Right lobe of liver (tissue), 6 donors: ENCODE results near the gene MYLK2. TPM values are rescaled to one million over a fixed set of nuclear protein-coding genes. Genes with fewer than 3 reads are reported as not detected.
A peak's percentile ranks its signal among the peaks of the same experiment; 100 is the strongest.

Experiments
- ATAC-seq, 4 donors: fragments of 200-7000 bp; cut with Tn5 transposase; one replicate each; pipeline ENCODE4 v1.9.1; 2020; ENCODE audit warnings: mild to moderate bottlenecking in 4 of 4, moderate library complexity in 4 of 4
- DNase-seq, 3 donors: peaks; one replicate each; pipeline ENCODE4 v3.0.0-alpha.2; 2020
- H3K27ac ChIP-seq, 3 donors: fragments of 200-600 bp; one replicate each; pipeline ENCODE4 v1.8.0; 2022
- H3K27me3 ChIP-seq, 2 donors: fragments of 200-600 bp; one replicate each; pipeline ENCODE4 v1.8.0; 2022
- H3K36me3 ChIP-seq, 4 donors: fragments of 200-600 bp; sonication (generic) in 1 of 4; one replicate each; pipeline versions ENCODE4 v1.5.1 to v1.8.0; 2017 to 2022; ENCODE audit warnings: control low read depth in 1 of 4
- H3K4me1 ChIP-seq, 4 donors: fragments of 200-600 bp; sonication (generic) in 1 of 4; one replicate each; pipeline versions ENCODE4 v1.5.1 to v1.8.0; 2017 to 2022; ENCODE audit warnings: control low read depth in 1 of 4
- H3K4me3 ChIP-seq, 3 donors: fragments of 200-600 bp; one replicate each; pipeline ENCODE4 v1.8.0; 2022
- H3K9me3 ChIP-seq, 4 donors: fragments of 200-600 bp; sonication (generic) in 1 of 4; one replicate each; pipeline versions ENCODE4 v1.5.1 to v1.8.0; 2017 to 2022; ENCODE audit warnings: control low read depth in 1 of 4
- CTCF ChIP-seq, 4 donors: fragments of 200-600 bp in 3 of 4; fragments of 450-650 bp in 1 of 4; IDR thresholded peaks; one replicate each; pipeline versions ENCODE4 v1.5.1 to v1.8.0; 2016 to 2022; ENCODE audit warnings: antibody characterized with exemption in 4 of 4, mild to moderate bottlenecking in 2 of 4
- POLR2A ChIP-seq: fragments of 450-650 bp; IDR thresholded peaks from one replicate; pipeline ENCODE4 v1.6.1; 2017; ENCODE audit warnings: antibody characterized with exemption, mild to moderate bottlenecking
- WGBS: methylation state at CpG from one replicate; pipeline ENCODE4 v1.1.6; 2018; ENCODE audit warnings: low coverage, low lambda C conversion rate; ENCODE audit not compliant: insufficient coverage; ENCODE audit errors: missing lambda C conversion rate; 5-methylcytosine and 5-hydroxymethylcytosine counted together
- intact Hi-C, 2 donors: fragments of 100-400 bp; cut with DNase I; formaldehyde crosslinking; loops; one replicate each; pipeline versions ENCODE4 v1.11.2 to v1.14.1; 2022
- total RNA-seq, 6 experiments: library from RNA; depleted of rRNA in 2 of 6; stranded (reverse); fragments of >200 nt in 2 of 6; fragmentation: NEBNext Ultra II Directional in 3 of 6; extraction: Animal tissue kit (Norgen Biotek cat#: 25700) in 3 of 6; gene quantifications; one replicate each; pipeline versions ENCODE4 v1.1.0 to v1.2.4, GENCODE V29; 2016 to 2023
- donor health status: DM: no; HTN: yes; CAD: no.
- donor health status: DM: no; HTN: no; CAD: no.
- donor health status: DM: no; HTN: no; CAD: no.
- donor health status: DM: no; HTN: yes; CAD: no.
- donor health status: DM: no; HTN: yes; CAD: no.

Gene MYLK2
- total RNA-seq, 6 experiments from 2014 or later: not detected

GRCh38 chr20:31844737-31845299 is 25.7 kb downstream of the MYLK2 start:
- Histone ChIP-seq H3K4me3 (no peak overlapping the region), H3K27ac (no peak overlapping the region), H3K9me3 (no peaks in the 10 kb centered on the region), H3K4me1 (no peaks in the 10 kb centered on the region), H3K36me3 (no peaks in the 10 kb centered on the region), H3K27me3 (no peaks in the 10 kb centered on the region)
- TF ChIP-seq POLR2A (no peak), CTCF (IDR thresholded peaks at IDR 0.05) (no peak)
- ATAC-seq (no peak), DNase-seq (no peak)
- 83% methylated on average over 8 of the region's 28 CpGs for WGBS
- intact Hi-C loops: loop anchor here in 1 of 2 donors (10.0 kb wide), 1 partner anchor 250 kb away; no protein-coding TSS in a partner anchor

- Histone ChIP-seq H3K4me1 (no peaks in the 10 kb centered on the region), H3K27me3 (no peaks in the 10 kb centered on the region), H3K4me3 (no peak within 1 kb of the TSS), H3K9me3 (no peaks in the 10 kb centered on the region), H3K36me3 (no peaks in the 10 kb centered on the region), H3K27ac (no peak within 1 kb of the TSS)
- ATAC-seq (peak in 2 of 4 donors; percentile 3 to 12), DNase-seq (no peak)
- WGBS: 44% methylated on average over 3 of the region's 21 CpGs
- TF ChIP-seq CTCF (IDR thresholded peaks at IDR 0.05): no peak
- TF ChIP-seq POLR2A: no peak
- intact Hi-C loops: loop anchor here in 1 of 2 donors (10.0 kb wide), 1 partner anchor 249 kb away; no protein-coding TSS in a partner anchor
These were observed 26.2 kb downstream of the MYLK2 start, which contains the start of gene FOXS1 for GRCh38 chr20:31845300-31845863. FOXS1 (minus strand) TSS chr20:31845604; CDS start chr20:31845542, 62 bp downstream.

GRCh38 chr20:31846793-31847138 is 27.6 kb downstream of the MYLK2 start:
- intact Hi-C loops: loop anchor here in 1 of 2 donors (10.0 kb wide), 1 partner anchor 248 kb away; no protein-coding TSS in a partner anchor
- H3K4me3 ChIP-seq: no peak overlapping the region
- no peaks in the 10 kb centered on the region for H3K36me3 ChIP-seq
- ATAC-seq (no peak), DNase-seq (no peak)
- TF ChIP-seq POLR2A (no peak), CTCF (IDR thresholded peaks at IDR 0.05) (no peak)
- H3K27me3 ChIP-seq: no peaks in the 10 kb centered on the region
- H3K27ac ChIP-seq: no peak overlapping the region
- no peaks in the 10 kb centered on the region for H3K9me3 ChIP-seq
- 36% methylated on average over 2 of the region's 3 CpGs for WGBS
- no peaks in the 10 kb centered on the region for H3K4me1 ChIP-seq

- no peaks in the 10 kb centered on the region for H3K27me3 ChIP-seq
- no peaks in the 10 kb centered on the region for H3K36me3 ChIP-seq
- no peak overlapping the region for H3K27ac ChIP-seq
- H3K4me3 ChIP-seq: no peak overlapping the region
- TF ChIP-seq POLR2A (no peak), CTCF (IDR thresholded peaks at IDR 0.05) (no peak)
- no peaks in the 10 kb centered on the region for H3K9me3 ChIP-seq
- WGBS: 67% methylated on average over 9 of the region's 32 CpGs
- no peak for DNase-seq
- H3K4me1 ChIP-seq: no peaks in the 10 kb centered on the region
- no peak for ATAC-seq
- intact Hi-C loops: loop anchor here in 1 of 2 donors (10.0 kb wide), 1 partner anchor 246 kb away; no protein-coding TSS in a partner anchor
These were observed 29.2 kb downstream of the MYLK2 start for GRCh38 chr20:31848088-31848999.
